ENCODE measurements around the gene MS4A15.

GRCh38 chr11:60731586-60731985, 25.1 kb upstream of the MS4A15 start:
- TF ChIP-seq POLR2A (IDR thresholded peaks at IDR 0.05) (no peak), CTCF (IDR thresholded peaks at IDR 0.05) (no peak), EP300 (IDR thresholded peaks at IDR 0.05) (no peak)
